Ovary (tissue), 9 donors: ENCODE measurements around the gene WDR86. TPM values are rescaled to one million over a fixed set of nuclear protein-coding genes. Genes with fewer than 3 reads are reported as not detected.

ENCODE experiments used
- DNase-seq, 5 donors: peaks; one replicate each; pipeline ENCODE4 v3.0.0-alpha.2; 2019 to 2020
- H3K27ac ChIP-seq, 2 donors: fragments of 200-600 bp; one replicate each; pipeline versions ENCODE4 v1.5.1 to v1.8.0; 2019 to 2022
- H3K27me3 ChIP-seq: fragments of 200-600 bp; one replicate; pipeline ENCODE4 v1.8.0; 2022
- H3K36me3 ChIP-seq: fragments of 200-600 bp; sonication (generic); one replicate; pipeline ENCODE4 v1.5.1; 2019
- H3K4me1 ChIP-seq: one replicate; pipeline ENCODE4 v1.8.1; 2013; ENCODE audit warnings: mild to moderate bottlenecking, moderate library complexity; ENCODE audit not compliant: insufficient read depth
- H3K4me3 ChIP-seq: fragments of 200-600 bp; sonication (generic); one replicate; pipeline ENCODE4 v1.5.1; 2017
- H3K9me3 ChIP-seq, 2 donors: fragments of 200-600 bp in 1 of 2; sonication (generic) in 1 of 2; one replicate each; pipeline versions ENCODE4 v1.5.1 to v1.8.1; 2013 to 2019; ENCODE audit warnings: mild to moderate bottlenecking in 1 of 2, moderate library complexity in 1 of 2
- CTCF ChIP-seq, 3 donors: fragments of 450-650 bp in 2 of 3; fragments of 200-600 bp in 1 of 3; IDR thresholded peaks; one replicate each; pipeline versions ENCODE4 v1.5.1 to v1.8.0; 2016 to 2022; ENCODE audit warnings: antibody characterized with exemption in 3 of 3, mild to moderate bottlenecking in 1 of 3
- EP300 ChIP-seq: sonication (generic); formaldehyde crosslinking; IDR thresholded peaks from one replicate; pipeline ENCODE4 v1.6.1; 2017; ENCODE audit warnings: antibody characterized with exemption
- POLR2A ChIP-seq: fragments of 450-650 bp; IDR thresholded peaks from one replicate; pipeline ENCODE4 v1.6.1; 2017; ENCODE audit warnings: antibody characterized with exemption, mild to moderate bottlenecking, moderate library complexity
- WGBS, 3 donors: extraction: QIAGEN DNeasy Blood & Tissue Kit in 1 of 3; methylation state at CpG; one replicate each; pipeline versions ENCODE4 v1.1.5 to v1.1.7; 2013 to 2017; 5-methylcytosine and 5-hydroxymethylcytosine counted together
- intact Hi-C, 4 donors: fragments of 100-400 bp; cut with DNase I; formaldehyde crosslinking; loops; one replicate each; pipeline versions ENCODE4 v1.11.0 to v1.15.1; 2022 to 2023
- polyA plus RNA-seq, 2 donors: library from polyadenylated mRNA; stranded (reverse); fragments of 200-250 nt in 1 of 2; fragments of 350-450 nt in 1 of 2; fragmentation: Illumina TruSeq in 1 of 2; extraction: RNeasy Lipid Tissue Mini Kit (QIAGEN cat#74804) in 1 of 2; gene quantifications; one replicate each; pipeline ENCODE4 v1.2.3, GENCODE V29; 2013 to 2014
- total RNA-seq, 7 donors: library from RNA; depleted of rRNA in 2 of 7; stranded (reverse); fragments of >200 nt in 2 of 7; fragmentation: NEBNext Ultra II Directional in 3 of 7; extraction: Animal tissue kit (Norgen Biotek cat#: 25700) in 3 of 7; gene quantifications; one replicate each; pipeline versions ENCODE4 v1.1.0 to v1.2.4, GENCODE V29; 2016 to 2023
- donor health status: DM: no; HTN: no; CAD: no; lungs with moderate emphysema.
- donor health status: DM: no; HTN: no; CAD: no.
- donor health status: Bipolar disorder and iron deficiency.
- donor health status: DM: yes; HTN: yes; CAD: no.
- donor health status: DM: no; HTN: no; CAD: no.
- donor health status: DM: yes; HTN: yes; CAD: no.

The WDR86 gene
- total and polyA plus RNA-seq, 9 donors: 0.77 to 43.4 (median 11.1) TPM

- H3K27ac ChIP-seq: no peak overlapping the region
- peak overlapping the region; percentile 12 for H3K4me3 ChIP-seq
- DNase-seq: peak in 3 of 5 donors; percentile 44 to 47 (median 46)
These were observed 28.3 kb downstream of the WDR86 start for GRCh38 chr7:151381348-151382078.

GRCh38 chr7:151381098-151381347, 28.8 kb downstream of the WDR86 start:
- H3K4me3 ChIP-seq: no peak overlapping the region
- intact Hi-C loops: no loop called here
- H3K9me3 ChIP-seq: no peaks in the 10 kb centered on the region
- peaks cover 3% of the 10 kb centered on the region for H3K27me3 ChIP-seq
- H3K4me1 ChIP-seq: peaks cover 10% of the 10 kb centered on the region
- 18 to 40% (median 20%) methylated on average over 7 of the region's 7 CpGs for WGBS, 3 donors
- H3K27ac ChIP-seq: no peak overlapping the region
- no peak for DNase-seq
- H3K36me3 ChIP-seq: no peaks in the 10 kb centered on the region
- TF ChIP-seq EP300 (no peak), CTCF (IDR thresholded peaks at IDR 0.05) (no peak), POLR2A (no peak)

More at GRCh38 chr7:151381348-151382078, 28.3 kb downstream of the WDR86 start:
- intact Hi-C loops: no loop called here
- 4 to 18% (median 11%) methylated on average over 49 to 83 of the region's 83 CpGs for WGBS, 3 donors
- Histone ChIP-seq H3K27me3 (peaks cover 3% of the 10 kb centered on the region), H3K36me3 (no peaks in the 10 kb centered on the region), H3K4me1 (peaks cover 10% of the 10 kb centered on the region), H3K9me3 (no peaks in the 10 kb centered on the region)
- TF ChIP-seq EP300 (no peak), CTCF (IDR thresholded peaks at IDR 0.05) (no peak), POLR2A (no peak)

GRCh38 chr7:151380199-151381097, 29.4 kb downstream of the WDR86 start:
- intact Hi-C loops: no loop called here
- no peak overlapping the region for H3K4me3 ChIP-seq
- no peaks in the 10 kb centered on the region for H3K36me3 ChIP-seq
- H3K27ac ChIP-seq: no peak overlapping the region
- H3K4me1 ChIP-seq: peaks cover 10% of the 10 kb centered on the region
- H3K27me3 ChIP-seq: peaks cover 3% of the 10 kb centered on the region
- TF ChIP-seq CTCF (IDR thresholded peaks at IDR 0.05) (no peak), EP300 (no peak), POLR2A (no peak)
- WGBS, 3 donors: 87 to 89% (median 88%) methylated on average over 32 of the region's 32 CpGs
- DNase-seq: peak in 1 of 5 donors; percentile 38
- H3K9me3 ChIP-seq: no peaks in the 10 kb centered on the region

- WGBS, 3 donors: 88 to 91% (median 88%) methylated on average over 20 to 25 of the region's 25 CpGs
- Histone ChIP-seq H3K4me1 (peaks cover 10% of the 10 kb centered on the region), H3K36me3 (no peaks in the 10 kb centered on the region), H3K27me3 (peaks cover 3% of the 10 kb centered on the region), H3K27ac (no peak overlapping the region), H3K4me3 (no peak overlapping the region), H3K9me3 (no peaks in the 10 kb centered on the region)
- DNase-seq: peak in 1 of 5 donors; percentile 38
- intact Hi-C loops: no loop called here
- TF ChIP-seq EP300 (no peak), POLR2A (no peak), CTCF (IDR thresholded peaks at IDR 0.05) (no peak)
These were observed 30.2 kb downstream of the WDR86 start for GRCh38 chr7:151379534-151380198.
